Large intestine (tissue), 3 donors: Measurements from ENCODE around the gene CPLX4. TPM values are rescaled to one million over a fixed set of nuclear protein-coding genes. Genes with fewer than 3 reads are reported as not detected.
"Not testable (repeated sequence)": the region's sequence is repeated elsewhere in the genome, so short reads cannot be mapped to it uniquely, and the experiment has no call there.

Source experiments
- DNase-seq, 2 donors: peaks; one replicate each; pipeline versions ENCODE4 v3.0.0 to v3.0.0-alpha.2; 2013
- H3K27ac ChIP-seq: one replicate; pipeline ENCODE4 v1.5.1; 2013; ENCODE audit warnings: low read length
- H3K27me3 ChIP-seq: 2 replicates; pipeline ENCODE4 v1.6.1; 2013; ENCODE audit warnings: low read length; ENCODE audit not compliant: control insufficient read depth, insufficient read depth
- H3K36me3 ChIP-seq: 2 replicates; pipeline ENCODE4 v1.6.1; 2013; ENCODE audit warnings: low read length; ENCODE audit not compliant: control insufficient read depth, insufficient read depth
- H3K4me1 ChIP-seq: one replicate; pipeline ENCODE4 v1.6.1; 2013; ENCODE audit warnings: low read length; ENCODE audit not compliant: control insufficient read depth, insufficient read depth
- H3K4me3 ChIP-seq: one replicate; pipeline ENCODE4 v1.5.1; 2013; ENCODE audit warnings: low read length
- H3K9me3 ChIP-seq: one replicate; pipeline ENCODE4 v1.6.1; 2013; ENCODE audit warnings: mild to moderate bottlenecking, low read depth, low read length, moderate library complexity; ENCODE audit not compliant: control insufficient read depth
- WGBS: methylation state at CpG from one replicate; pipeline ENCODE4 v1.1.5; 2013; ENCODE audit warnings: low lambda C conversion rate; ENCODE audit not compliant: insufficient coverage; 5-methylcytosine and 5-hydroxymethylcytosine counted together
- polyA plus RNA-seq: library from polyadenylated mRNA; unstranded; fragments of 120-200 nt; gene quantifications from one replicate; pipeline ENCODE4 v1.2.1, GENCODE V29; 2013

Gene CPLX4
- polyA plus RNA-seq, 1 donor, result not detected

DNA sequence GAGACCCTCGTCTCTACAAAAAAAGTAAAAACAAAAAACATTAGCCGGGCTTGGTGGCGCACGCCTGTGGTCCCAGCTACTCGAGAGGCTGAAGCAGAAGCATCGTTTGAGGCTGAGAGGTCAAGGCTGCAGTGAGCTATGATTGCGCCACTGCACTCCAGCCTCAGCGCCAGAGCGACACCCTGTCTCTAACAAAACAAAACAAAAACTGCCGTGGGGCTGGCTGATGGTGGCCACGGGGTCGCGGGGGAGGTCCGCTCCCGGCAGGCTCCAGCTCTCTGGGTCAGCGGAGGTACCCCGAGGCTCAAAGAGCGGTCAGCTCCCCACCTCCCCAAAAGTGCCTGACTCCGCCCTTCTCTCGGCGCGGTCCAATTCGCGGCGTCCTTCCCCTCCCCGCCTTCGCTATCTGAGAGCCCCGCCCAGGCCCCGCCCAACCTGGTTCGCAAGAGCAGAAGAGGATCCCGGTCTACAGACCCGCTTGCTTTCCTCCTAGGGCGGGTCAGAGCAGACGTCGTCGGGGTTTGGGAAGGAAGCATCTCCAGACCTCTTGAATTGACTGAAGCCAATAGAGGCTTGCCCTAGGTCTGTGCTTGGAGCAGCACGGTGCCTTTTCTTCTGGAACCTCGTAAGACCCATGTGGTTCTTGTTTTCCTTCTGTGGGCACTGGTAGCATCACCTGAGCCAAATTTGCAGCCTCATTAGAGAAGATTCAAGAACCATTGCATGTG is 53.0 kb downstream of the CPLX4 start:
- Histone ChIP-seq H3K4me1 (peaks cover 10% of the 10 kb centered on the region), H3K9me3 (peaks cover 15% of the 10 kb centered on the region), H3K36me3 (no peaks in the 10 kb centered on the region), H3K4me3 (no peak overlapping the region), H3K27me3 (peaks cover 79% of the 10 kb centered on the region), H3K27ac (no peak overlapping the region)
- WGBS, result no CpG with 5 or more reads among the region's 38 CpGs
- no peak for DNase-seq

DNA sequence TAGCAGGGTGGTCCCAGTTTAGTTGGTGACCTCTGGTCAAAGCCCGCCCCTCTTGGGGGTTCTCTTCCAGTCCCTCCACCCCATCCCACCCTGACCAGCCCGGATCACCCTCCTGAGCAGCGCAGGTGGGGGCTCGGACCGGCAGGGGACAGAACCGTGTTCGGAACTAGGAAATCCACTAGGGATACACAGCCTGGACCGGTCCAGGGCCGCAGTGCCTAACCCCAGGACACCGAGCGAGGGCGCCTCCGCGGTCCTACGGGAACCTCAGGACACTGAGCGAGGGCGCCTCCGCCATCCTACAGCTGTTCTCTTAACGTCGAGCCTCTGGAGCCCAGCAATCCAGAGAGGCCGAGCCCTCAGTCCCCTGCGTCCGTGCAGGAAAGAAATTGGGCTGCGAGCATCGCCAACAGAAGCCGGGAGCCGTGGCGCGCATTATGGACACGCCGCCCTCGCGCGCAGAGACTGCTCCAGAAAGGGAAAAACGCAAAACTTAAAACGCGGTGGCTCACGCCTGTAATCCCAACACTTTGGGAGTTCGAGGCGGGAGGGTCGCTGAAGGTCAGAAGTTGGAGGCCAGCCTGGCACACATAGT is 53.7 kb downstream of the CPLX4 start:
- WGBS, result 0% methylated on average over 2 of the region's 41 CpGs
- Histone ChIP-seq H3K9me3 (peaks cover 15% of the 10 kb centered on the region), H3K36me3 (no peaks in the 10 kb centered on the region), H3K27me3 (peaks cover 72% of the 10 kb centered on the region), H3K4me1 (peaks cover 10% of the 10 kb centered on the region), H3K4me3 (no peak overlapping the region), H3K27ac (no peak overlapping the region)
- no peak for DNase-seq

DNA sequence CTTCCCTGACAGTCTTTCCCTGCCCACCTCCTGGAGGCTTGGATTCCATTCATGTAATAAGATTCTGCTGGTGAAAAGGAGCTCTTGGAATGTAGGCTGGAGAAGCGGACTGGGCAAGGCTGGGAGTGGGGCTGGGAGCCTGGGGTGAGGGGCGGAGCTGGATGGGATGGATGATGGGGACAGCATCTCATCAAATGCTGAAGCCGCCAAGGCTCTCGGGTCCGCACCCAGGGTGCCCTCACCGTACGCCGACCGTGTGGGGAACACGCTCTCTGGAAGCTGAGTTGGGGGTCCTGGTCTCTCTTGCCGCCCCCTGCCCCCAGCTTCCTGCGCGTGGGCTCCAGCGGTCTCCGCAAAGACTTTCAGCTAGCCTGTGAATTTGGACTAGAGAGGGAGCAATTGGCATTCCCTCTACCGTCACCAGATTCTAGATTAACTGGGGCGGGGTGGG is 54.3 kb downstream of the CPLX4 start:
- H3K4me1 ChIP-seq, result peaks cover 7% of the 10 kb centered on the region
- WGBS, result no CpG with 5 or more reads among the region's 17 CpGs
- DNase-seq, result no peak
- no peaks in the 10 kb centered on the region for H3K36me3 ChIP-seq
- H3K27ac ChIP-seq, result no peak overlapping the region
- peaks cover 66% of the 10 kb centered on the region for H3K27me3 ChIP-seq
- H3K4me3 ChIP-seq, result no peak overlapping the region
- H3K9me3 ChIP-seq, result peaks cover 13% of the 10 kb centered on the region

DNA sequence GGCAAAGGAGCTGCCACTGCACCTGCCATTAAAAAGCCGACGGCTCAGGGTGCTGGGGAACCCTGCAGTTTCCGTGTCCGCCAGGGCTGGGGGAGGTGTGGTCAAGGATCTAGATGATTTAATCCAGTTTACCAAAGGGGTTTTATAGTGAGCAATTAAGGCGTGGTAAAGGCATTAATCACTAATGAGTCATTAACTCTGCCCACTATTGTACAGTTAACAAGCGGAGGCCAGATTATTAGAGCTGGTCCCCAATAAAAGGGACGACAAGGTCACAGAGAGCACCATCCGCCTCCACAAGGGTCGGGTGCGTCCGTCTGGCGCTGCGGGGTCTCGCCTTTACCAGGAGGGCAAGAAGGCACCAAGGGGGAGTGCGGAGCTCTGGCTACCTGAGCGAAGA is 54.8 kb downstream of the CPLX4 start:
- Histone ChIP-seq H3K4me1 (peaks cover 4% of the 10 kb centered on the region), H3K4me3 (no peak overlapping the region), H3K27ac (no peak overlapping the region), H3K36me3 (no peaks in the 10 kb centered on the region), H3K9me3 (peaks cover 10% of the 10 kb centered on the region), H3K27me3 (peaks cover 63% of the 10 kb centered on the region)
- no peak for DNase-seq
- WGBS, result no CpG with 5 or more reads among the region's 16 CpGs

DNA sequence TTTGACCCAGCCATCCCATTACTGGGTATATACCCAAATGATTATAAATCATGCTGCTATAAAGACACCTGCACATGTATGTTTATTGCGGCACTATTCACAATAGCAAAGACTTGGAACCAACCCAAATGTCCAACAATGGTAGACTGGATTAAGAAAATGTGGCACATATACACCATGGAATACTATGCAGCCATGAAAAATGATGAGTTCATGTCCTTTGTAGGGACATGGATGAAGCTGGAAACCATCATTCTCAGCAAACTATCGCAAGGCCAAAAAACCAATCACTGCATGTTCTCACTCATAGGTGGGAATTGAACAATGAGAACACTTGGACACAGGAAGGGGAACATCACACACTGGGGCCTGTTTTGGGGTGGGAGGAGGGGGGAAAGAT is 56.2 kb downstream of the CPLX4 start:
- not testable (repeated sequence) for H3K27ac ChIP-seq, DNase-seq, H3K4me3 ChIP-seq, H3K4me1 ChIP-seq, H3K9me3 ChIP-seq, H3K36me3 ChIP-seq
- no CpG with 5 or more reads among the region's 2 CpGs for WGBS
- H3K27me3 ChIP-seq, result peaks cover 49% of the 10 kb centered on the region

DNA sequence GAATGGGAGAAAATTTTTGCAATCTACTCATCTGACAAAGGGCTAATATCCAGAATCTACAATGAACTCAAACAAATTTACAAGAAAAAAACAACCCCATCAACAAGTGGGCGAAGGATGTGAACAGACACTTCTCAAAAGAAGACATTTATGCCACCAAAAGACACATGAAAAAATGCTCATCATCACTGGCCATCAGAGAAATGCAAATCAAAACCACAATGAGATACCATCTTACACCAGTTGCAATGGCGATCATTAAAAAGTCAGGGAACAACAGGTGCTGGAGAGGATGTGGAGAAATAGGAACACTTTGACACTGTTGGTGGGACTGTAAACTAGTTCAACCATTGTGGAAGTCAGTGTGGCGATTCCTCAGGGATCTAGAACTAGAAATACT is 56.6 kb downstream of the CPLX4 start:
- no CpG with 5 or more reads among the region's 3 CpGs for WGBS
- H3K27me3 ChIP-seq, result peaks cover 45% of the 10 kb centered on the region

DNA sequence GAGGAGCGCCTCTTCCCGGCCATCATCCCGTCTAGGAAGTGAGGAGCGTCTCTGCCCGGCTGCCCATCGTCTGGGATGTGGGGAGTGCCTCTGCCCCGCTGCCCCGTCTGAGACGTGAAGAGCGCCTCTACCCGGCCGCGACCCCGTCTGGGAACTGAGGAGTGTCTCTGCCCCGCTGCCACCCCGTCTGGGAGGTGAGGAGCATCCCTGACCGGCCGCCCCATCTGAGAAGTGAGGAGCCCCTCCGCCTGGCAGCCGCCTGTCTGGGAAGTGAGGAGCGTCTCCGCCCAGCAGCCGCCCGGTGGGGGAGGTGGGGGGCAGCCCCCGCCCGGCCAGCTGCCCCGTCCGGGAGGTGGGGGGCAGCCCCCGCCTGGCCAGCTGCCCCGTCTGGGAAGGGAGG is 63.0 kb downstream of the CPLX4 start:
- not testable (repeated sequence) for H3K36me3 ChIP-seq, DNase-seq, H3K27ac ChIP-seq, H3K4me1 ChIP-seq, H3K27me3 ChIP-seq, H3K9me3 ChIP-seq, H3K4me3 ChIP-seq
- no CpG with 5 or more reads among the region's 30 CpGs for WGBS

More for the DNA sequence above, 56.6 kb downstream of the CPLX4 start:
- not testable (repeated sequence) for H3K4me1 ChIP-seq, H3K9me3 ChIP-seq, H3K36me3 ChIP-seq, H3K4me3 ChIP-seq, H3K27ac ChIP-seq, DNase-seq

DNA sequence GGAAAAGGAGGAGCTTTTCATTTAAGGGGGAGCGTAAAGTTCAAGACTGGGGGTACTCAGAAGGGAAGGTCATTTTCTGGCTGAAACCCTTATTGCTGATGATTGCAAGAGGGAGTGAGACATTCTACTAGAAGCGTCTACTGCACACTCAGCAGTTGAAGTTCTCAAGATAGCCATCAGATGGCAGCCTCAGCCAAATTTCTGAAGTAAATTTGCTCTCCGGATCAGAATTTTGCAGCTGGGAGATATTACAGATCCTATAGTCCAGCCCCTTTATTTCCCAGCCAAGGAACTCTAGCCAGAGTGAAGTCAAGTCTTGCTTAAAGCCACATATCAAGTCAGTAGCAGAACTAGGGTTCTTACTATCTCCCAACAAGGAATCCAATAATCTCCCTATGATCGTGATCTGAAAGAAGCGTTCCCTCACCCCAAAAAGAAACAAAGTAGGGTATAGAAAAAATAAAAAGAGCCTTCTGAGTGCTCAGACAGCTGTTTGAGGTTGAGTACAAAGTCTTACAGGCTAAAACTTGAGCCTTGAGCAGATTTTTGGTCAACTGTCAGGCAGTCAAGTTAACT is 69.2 kb downstream of the CPLX4 start:
- no peak overlapping the region for H3K27ac ChIP-seq
- no peaks in the 10 kb centered on the region for H3K36me3 ChIP-seq
- peaks cover 16% of the 10 kb centered on the region for H3K27me3 ChIP-seq
- no CpG with 5 or more reads among the region's 5 CpGs for WGBS
- no peak overlapping the region for H3K4me3 ChIP-seq
- no peaks in the 10 kb centered on the region for H3K4me1 ChIP-seq
- DNase-seq, result peak; percentile 40 to 43
- no peaks in the 10 kb centered on the region for H3K9me3 ChIP-seq

DNA sequence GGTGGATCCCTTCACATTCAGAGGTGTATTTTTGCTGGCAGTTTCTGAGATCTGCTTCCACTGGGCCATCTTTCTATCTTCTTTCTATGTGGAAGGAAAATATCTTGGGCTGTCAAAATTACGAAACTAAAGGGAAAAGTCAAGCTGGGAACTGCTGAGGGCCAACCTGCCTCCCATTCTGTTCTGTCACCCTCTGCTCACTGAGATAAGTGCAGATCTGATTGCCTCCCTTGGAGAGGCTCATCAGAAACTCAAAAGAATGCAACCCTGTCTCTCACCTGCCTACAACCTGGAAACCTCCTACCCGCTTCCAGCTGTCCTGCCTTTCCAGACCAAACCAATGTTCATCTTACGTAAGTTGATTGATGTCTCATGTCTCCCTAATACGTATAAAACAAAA is 71.7 kb downstream of the CPLX4 start:
- Histone ChIP-seq H3K36me3 (no peaks in the 10 kb centered on the region), H3K4me3 (no peak overlapping the region), H3K4me1 (no peaks in the 10 kb centered on the region), H3K27me3 (peaks cover 16% of the 10 kb centered on the region), H3K27ac (no peak overlapping the region), H3K9me3 (no peaks in the 10 kb centered on the region)
- DNase-seq, result no peak
- no CpG with 5 or more reads among the region's 4 CpGs for WGBS
